HEK293 (cell line): ENCODE measurements around the gene TMEM208.
A peak's percentile ranks its signal among the peaks of the same experiment; 100 is the strongest.

Source experiments
- CTCF ChIA-PET: fragments of 350-600 bp; formaldehyde crosslinking; extraction: SDS; loops from one replicate; lab custom pipeline; 2021; ENCODE audit warnings: antibody characterized with exemption; lab: Yijun Ruan, JAX
- POLR2A ChIA-PET: fragments of 300-600 bp; formaldehyde crosslinking; extraction: SDS; loops from one replicate; lab custom pipeline; 2020; ENCODE audit warnings: antibody characterized with exemption, inconsistent platforms; lab: Yijun Ruan, JAX
- H3K27ac ChIP-seq: fragments of 200-500 bp; sonication (Bioruptor generic); 2 replicates; pipeline ENCODE4 v1.5.1; 2014; ENCODE audit warnings: low read depth, low read length, control low read depth, inconsistent platforms; ENCODE audit errors: extremely low read depth
- H3K36me3 ChIP-seq, 2 experiments: fragments of 200-500 bp in 1 of 2; sonication (Bioruptor generic) in 1 of 2; 1 replicate in 1 of 2; 2 replicates in 1 of 2; pipeline ENCODE4 v1.5.1; 2014 to 2017; ENCODE audit warnings: inconsistent platforms in 2 of 2, low read length in 2 of 2; ENCODE audit not compliant: control insufficient read depth in 2 of 2, insufficient read depth in 1 of 2
- H3K4me1 ChIP-seq: fragments of 200-500 bp; sonication (Bioruptor generic); 2 replicates; pipeline ENCODE4 v1.5.1; 2014; ENCODE audit warnings: mild to moderate bottlenecking, low read length, inconsistent platforms; ENCODE audit not compliant: control insufficient read depth, insufficient read depth
- H3K4me3 ChIP-seq: 2 replicates; pipeline ENCODE4 v1.5.1; 2011; ENCODE audit warnings: low read depth, mild to moderate bottlenecking, control low read depth, low read length, moderate library complexity
- H3K9me3 ChIP-seq: fragments of 200-500 bp; sonication (Bioruptor generic); 2 replicates; pipeline ENCODE4 v1.5.1; 2014; ENCODE audit warnings: low read depth, low read length, inconsistent platforms; ENCODE audit not compliant: control insufficient read depth, insufficient read depth
- FEZF1 ChIP-seq: fragments of 450-650 bp; formaldehyde crosslinking; IDR thresholded peaks from 2 replicates; pipeline ENCODE4 v1.5.1; 2016; ENCODE audit warnings: missing biosample characterization, missing genetic modification characterization
- GLI2 ChIP-seq: fragments of 450-650 bp; formaldehyde crosslinking; IDR thresholded peaks from 2 replicates; pipeline ENCODE4; 2017; ENCODE audit warnings: missing biosample characterization, missing genetic modification characterization, low read depth, borderline replicate concordance
- GLIS1 ChIP-seq: fragments of 450-650 bp; formaldehyde crosslinking; IDR thresholded peaks from 2 replicates; pipeline ENCODE4 v1.5.1; 2016; ENCODE audit warnings: missing biosample characterization, missing genetic modification characterization
- KLF10 ChIP-seq: fragments of 450-650 bp; IDR thresholded peaks from 2 replicates; pipeline ENCODE4 v1.5.1; 2018; ENCODE audit warnings: missing biosample characterization, mild to moderate bottlenecking, missing genetic modification characterization
- KLF16 ChIP-seq: fragments of 450-650 bp; formaldehyde crosslinking; IDR thresholded peaks from 2 replicates; pipeline ENCODE4 v1.5.1; 2017; ENCODE audit warnings: missing biosample characterization, missing genetic modification characterization
- PATZ1 ChIP-seq: fragments of 450-650 bp; formaldehyde crosslinking; IDR thresholded peaks from 2 replicates; pipeline ENCODE4 v1.5.1; 2016; ENCODE audit warnings: missing biosample characterization, missing genetic modification characterization
- PBX3 ChIP-seq: sonication (generic); formaldehyde crosslinking; IDR thresholded peaks from 2 replicates; pipeline ENCODE4 v1.8.1; 2022; ENCODE audit warnings: mild to moderate bottlenecking, moderate library complexity, missing genetic modification reagents
- REPIN1 ChIP-seq: fragments of 450-650 bp; formaldehyde crosslinking; IDR thresholded peaks from 2 replicates; pipeline ENCODE4 v1.5.1; 2017; ENCODE audit warnings: missing biosample characterization, missing genetic modification characterization, low read depth
- SP3 ChIP-seq: fragments of 450-650 bp; formaldehyde crosslinking; IDR thresholded peaks from 2 replicates; pipeline ENCODE4 v1.5.1; 2016; ENCODE audit warnings: missing biosample characterization, missing genetic modification characterization
- YY1 ChIP-seq: fragments of 450-650 bp; formaldehyde crosslinking; IDR thresholded peaks from 2 replicates; pipeline ENCODE4 v1.5.1; 2018; ENCODE audit warnings: missing biosample characterization, missing genetic modification characterization
- YY2 ChIP-seq: fragments of 450-650 bp; formaldehyde crosslinking; IDR thresholded peaks from 2 replicates; pipeline ENCODE4 v1.5.1; 2016; ENCODE audit warnings: missing biosample characterization, missing genetic modification characterization
- ZBTB21 ChIP-seq: fragments of 450-650 bp; formaldehyde crosslinking; IDR thresholded peaks from 2 replicates; pipeline ENCODE4 v1.5.1; 2017; ENCODE audit warnings: missing biosample characterization, missing genetic modification characterization
- ZBTB44 ChIP-seq: fragments of 450-650 bp; IDR thresholded peaks from 2 replicates; pipeline ENCODE4 v1.5.1; 2018; ENCODE audit warnings: missing biosample characterization, mild to moderate bottlenecking, missing genetic modification characterization
- ZBTB48 ChIP-seq: fragments of 450-650 bp; formaldehyde crosslinking; IDR thresholded peaks from 2 replicates; pipeline ENCODE4 v1.5.1; 2016; ENCODE audit warnings: missing biosample characterization, missing genetic modification characterization
- ZEB2 ChIP-seq: fragments of 450-650 bp; formaldehyde crosslinking; IDR thresholded peaks from 2 replicates; pipeline ENCODE4 v1.5.1; 2016; ENCODE audit warnings: missing biosample characterization, missing genetic modification characterization
- ZFHX2 ChIP-seq: fragments of 450-650 bp; formaldehyde crosslinking; conservative IDR thresholded peaks from 2 replicates; pipeline ENCODE4 v1.5.1; 2016; ENCODE audit warnings: missing biosample characterization, missing genetic modification characterization
- ZNF223 ChIP-seq: fragments of 450-650 bp; formaldehyde crosslinking; IDR thresholded peaks from 2 replicates; pipeline ENCODE4 v1.5.1; 2016; ENCODE audit warnings: missing biosample characterization, missing genetic modification characterization
- ZNF274 ChIP-seq, 2 experiments: fragments of 200-500 bp in 1 of 2; fragments of 450-650 bp in 1 of 2; sonication (Bioruptor generic) in 1 of 2; formaldehyde crosslinking in 1 of 2; IDR thresholded peaks; 2 replicates each; pipeline versions ENCODE4 v1.5.1 to v1.6.1; 2014 to 2016; ENCODE audit warnings: borderline replicate concordance in 1 of 2, inconsistent platforms in 1 of 2, low read length in 1 of 2, missing biosample characterization in 1 of 2, missing genetic modification characterization in 1 of 2
- ZNF311 ChIP-seq: fragments of 450-650 bp; formaldehyde crosslinking; IDR thresholded peaks from 2 replicates; pipeline ENCODE4 v1.5.1; 2017; ENCODE audit warnings: missing biosample characterization, missing genetic modification characterization, borderline replicate concordance
- ZNF335 ChIP-seq: fragments of 450-650 bp; formaldehyde crosslinking; conservative IDR thresholded peaks from 2 replicates; pipeline ENCODE4 v1.5.1; 2016; ENCODE audit warnings: missing biosample characterization, missing genetic modification characterization
- ZNF366 ChIP-seq: fragments of 450-650 bp; formaldehyde crosslinking; conservative IDR thresholded peaks from 2 replicates; pipeline ENCODE4 v1.5.1; 2016; ENCODE audit warnings: missing biosample characterization, missing genetic modification characterization
- ZNF404 ChIP-seq: fragments of 450-650 bp; formaldehyde crosslinking; IDR thresholded peaks from 2 replicates; pipeline ENCODE4 v1.5.1; 2017; ENCODE audit warnings: missing biosample characterization, missing genetic modification characterization
- ZNF513 ChIP-seq: fragments of 450-650 bp; IDR thresholded peaks from 2 replicates; pipeline ENCODE4 v1.5.1; 2018; ENCODE audit warnings: missing biosample characterization, missing genetic modification characterization
- ZNF561 ChIP-seq: fragments of 450-650 bp; IDR thresholded peaks from 2 replicates; pipeline ENCODE4 v1.5.1; 2018; ENCODE audit warnings: missing biosample characterization, missing genetic modification characterization, borderline replicate concordance
- ZNF580 ChIP-seq: fragments of 450-650 bp; formaldehyde crosslinking; IDR thresholded peaks from 2 replicates; pipeline ENCODE4 v1.5.1; 2016; ENCODE audit warnings: missing biosample characterization, missing genetic modification characterization
- ZNF629 ChIP-seq: fragments of 450-650 bp; formaldehyde crosslinking; IDR thresholded peaks from 2 replicates; pipeline ENCODE4 v1.5.1; 2017; ENCODE audit warnings: missing biosample characterization, missing genetic modification characterization
- ZNF660 ChIP-seq: fragments of 450-650 bp; IDR thresholded peaks from 2 replicates; pipeline ENCODE4 v1.5.1; 2018; ENCODE audit warnings: missing biosample characterization, mild to moderate bottlenecking, missing genetic modification characterization
- ZXDB ChIP-seq: fragments of 450-650 bp; formaldehyde crosslinking; IDR thresholded peaks from 2 replicates; pipeline ENCODE4 v1.5.1; 2016; ENCODE audit warnings: missing biosample characterization, missing genetic modification characterization

TMEM208 gene

GRCh38 chr16:67191411-67191994 is 35.4 kb upstream of the TMEM208 start (continued):
- TF ChIP-seq ZNF274 (IDR thresholded peaks at IDR 0.05; ENCODE audit: low read length) (no peak), ZNF274 (tag by site-specific recombination; IDR thresholded peaks at IDR 0.05; ENCODE audit: borderline replicate concordance) (no peak)

GRCh38 chr16:67191995-67192681 is 34.8 kb upstream of the TMEM208 start, which contains the start of gene E2F4:
TSS of gene E2F4 (plus strand) at chr16:67192155. CDS start at chr16:67192228, 73 bp downstream.
- CTCF ChIA-PET, result interaction anchor here (0.7 to 1.6 kb wide), 4 partner anchors 29 to 214 kb away, joined by 3 to 6 read pairs (median 4); no protein-coding TSS in a partner anchor
- H3K4me3 ChIP-seq, result peak within 1 kb of the TSS; percentile 81
- POLR2A ChIA-PET, result interaction anchor here (0.8 to 1.7 kb wide), 6 partner anchors 9 to 173 kb away, joined by 3 to 6 read pairs (median 4); partner anchors contain the start of genes MATCAP1 and TMEM208
- H3K27ac ChIP-seq, result peak within 1 kb of the TSS; percentile 61
- H3K36me3 ChIP-seq, result peaks cover 7 to 44% of the 10 kb centered on the region in 2 experiments; a peak in 2 of 3 replicates
- H3K4me1 ChIP-seq, result peaks cover 7% of the 10 kb centered on the region
- no peaks in the 10 kb centered on the region for H3K9me3 ChIP-seq
- peak; percentile 4; the same call in 1 of the 2 replicates for TF ChIP-seq ZBTB44
- peak; percentile 100 for TF ChIP-seq ZBTB48 (tag by site-specific recombination)
- no peak for TF ChIP-seq ZNF404 (tag by site-specific recombination)
- TF ChIP-seq KLF10 (tag by site-specific recombination), result peak; percentile 39; the same call in 1 of the 2 replicates
- TF ChIP-seq ZNF335, result peak; percentile 91
- TF ChIP-seq PATZ1, result no peak; the same call in 1 of the 2 replicates
- TF ChIP-seq ZNF366 (tag by site-specific recombination), result no peak
- TF ChIP-seq KLF16 (tag by site-specific recombination), result peak; percentile 57; the same call in 1 of the 2 replicates
- TF ChIP-seq ZNF223 (tag by site-specific recombination), result no peak
- TF ChIP-seq ZNF629, result peak; percentile 41; the same call in 1 of the 2 replicates
- no peak for TF ChIP-seq GLIS1 (tag by site-specific recombination)
- peak; percentile 23; the same call in 1 of the 2 replicates for TF ChIP-seq ZFHX2 (tag by site-specific recombination)
- no peak for TF ChIP-seq GLI2
- peak; percentile 60; the same call in 1 of the 2 replicates for TF ChIP-seq ZNF561 (tag by site-specific recombination)
- TF ChIP-seq YY2, result peak; percentile 51; the same call in 1 of the 2 replicates
- peak; percentile 44; the same call in 1 of the 2 replicates for TF ChIP-seq ZBTB21 (tag by site-specific recombination)
- TF ChIP-seq FEZF1, result no peak
- TF ChIP-seq REPIN1 (tag by site-specific recombination), result no peak
- 0 out of 2 replicates have a peak, but pooled peaks have one; percentile 34 for TF ChIP-seq ZXDB (tag by site-specific recombination)
- TF ChIP-seq ZNF513, result no peak
- TF ChIP-seq ZEB2 (tag by site-specific recombination), result peak; percentile 44; the same call in 1 of the 2 replicates
- TF ChIP-seq ZNF660 (tag by site-specific recombination), result peak; percentile 73; the same call in 1 of the 2 replicates
- no peak for TF ChIP-seq ZNF311 (tag by site-specific recombination)
- TF ChIP-seq PBX3, result 0 out of 2 replicates have a peak, but pooled peaks have one; percentile 74
- no peak for TF ChIP-seq ZNF580 (tag by site-specific recombination)
- 0 out of 2 replicates have a peak, but pooled peaks have one; percentile 15 for TF ChIP-seq SP3
- TF ChIP-seq YY1 (tag by site-specific recombination), result peak; percentile 76
